GM12891 (cell line): ENCODE data around the gene ZDHHC14.
"Not testable (repeated sequence)": the region's sequence is repeated elsewhere in the genome, so short reads cannot be mapped to it uniquely, and the experiment has no call there.

Source experiments
- DNase-seq: peaks from one replicate; pipeline ENCODE4 v3.0.0; 2011; ENCODE audit warnings: low spot score; ENCODE audit not compliant: insufficient read length
- FAIRE-seq: peaks from 2 replicates; lab custom pipeline; 2011; peaks lifted over from hg19 to GRCh38; lab: Jason Lieb, UNC
- PAX5 ChIP-seq: IDR thresholded peaks from 2 replicates; pipeline ENCODE4 v1.6.1; 2011; ENCODE audit warnings: low read length, moderate library complexity, mild to moderate bottlenecking; ENCODE audit not compliant: insufficient read depth, severe bottlenecking
- POLR2A ChIP-seq: IDR thresholded peaks from 2 replicates; pipeline ENCODE4 v1.6.1; 2011; ENCODE audit warnings: low read depth, low read length, control low read depth
- POLR2AphosphoS5 ChIP-seq: IDR thresholded peaks from 2 replicates; pipeline ENCODE4 v1.6.1; 2011; ENCODE audit warnings: low read depth, low read length, control low read depth
- POU2F2 ChIP-seq: IDR thresholded peaks from 2 replicates; pipeline ENCODE4 v1.6.1; 2011; ENCODE audit warnings: low read depth, mild to moderate bottlenecking, control low read depth, low read length, moderate library complexity
- SPI1 ChIP-seq: IDR thresholded peaks from 2 replicates; pipeline ENCODE4 v1.6.1; 2011; ENCODE audit warnings: low read depth, low read length, control low read depth
- TAF1 ChIP-seq: IDR thresholded peaks from 2 replicates; pipeline ENCODE4 v1.6.1; 2011; ENCODE audit warnings: low read depth, low read length, control low read depth

Gene ZDHHC14

GRCh38 chr6:157379656-157380457 is 1.1 kb upstream of the ZDHHC14 start:
- FAIRE-seq (peak; percentile 92), DNase-seq (peak; percentile 65)
- TF ChIP-seq POLR2AphosphoS5 = no peak
- no peak for TF ChIP-seq POLR2A
- no peak for TF ChIP-seq TAF1
- no peak for TF ChIP-seq POU2F2
- no peak for TF ChIP-seq PAX5
- no peak for TF ChIP-seq SPI1

GRCh38 chr6:157380458-157380778 is 572 bp upstream of the ZDHHC14 start:
- no peak for TF ChIP-seq POU2F2
- no peak for TF ChIP-seq POLR2A
- no peak for TF ChIP-seq SPI1
- TF ChIP-seq POLR2AphosphoS5 = no peak
- FAIRE-seq (no peak), DNase-seq (no peak)

DNA sequence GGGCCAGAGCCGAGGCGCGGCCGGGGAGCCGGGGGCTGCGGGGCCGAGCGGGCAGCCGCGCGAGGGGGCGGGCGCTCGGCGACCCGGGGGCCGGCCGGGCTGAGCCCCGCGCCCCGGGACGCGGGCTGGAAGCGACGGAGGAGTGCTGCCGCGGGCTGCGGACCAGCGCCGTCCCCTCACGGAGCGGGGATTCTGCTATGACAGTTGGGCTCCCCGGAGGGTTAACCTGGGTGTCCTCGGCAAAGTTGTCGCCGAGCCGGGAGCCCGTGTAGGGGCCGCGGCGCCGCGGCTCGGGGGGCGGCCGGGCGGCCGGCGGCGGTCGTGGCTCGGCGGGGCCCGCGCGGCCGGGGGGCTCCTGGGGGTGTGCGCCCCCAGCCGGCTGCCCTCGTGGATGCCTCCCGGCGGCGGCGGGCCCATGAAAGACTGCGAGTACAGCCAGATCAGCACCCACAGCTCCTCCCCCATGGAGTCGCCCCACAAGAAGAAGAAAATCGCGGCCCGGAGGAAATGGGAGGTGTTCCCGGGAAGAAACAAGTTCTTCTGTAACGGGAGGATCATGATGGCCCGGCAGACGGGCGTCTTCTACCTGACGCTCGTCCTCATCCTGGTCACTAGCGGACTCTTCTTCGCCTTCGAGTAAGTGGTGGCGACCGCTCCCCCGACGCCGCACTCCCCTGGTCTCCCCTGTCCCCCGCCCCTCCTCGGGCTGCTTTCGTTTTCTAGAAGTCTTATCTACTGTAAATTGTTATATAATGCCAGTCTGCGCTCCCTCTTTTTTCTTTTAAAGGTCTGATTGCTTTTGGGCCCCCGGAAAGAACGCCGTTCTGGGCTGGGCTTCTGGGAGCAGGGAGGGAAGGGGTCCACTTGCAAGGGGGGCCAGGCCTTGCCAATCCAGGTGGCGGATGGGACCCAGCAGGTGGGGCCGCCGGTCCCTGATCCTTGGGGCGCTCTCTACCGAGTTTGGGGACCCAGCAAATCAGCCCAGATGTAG is 936 bp downstream of the ZDHHC14 start:
- DNase-seq = peak; percentile 48
- TF ChIP-seq SPI1 (no peak), TAF1 (no peak), POLR2A (no peak), POLR2AphosphoS5 (no peak), POU2F2 (no peak), PAX5 (no peak)

DNA sequence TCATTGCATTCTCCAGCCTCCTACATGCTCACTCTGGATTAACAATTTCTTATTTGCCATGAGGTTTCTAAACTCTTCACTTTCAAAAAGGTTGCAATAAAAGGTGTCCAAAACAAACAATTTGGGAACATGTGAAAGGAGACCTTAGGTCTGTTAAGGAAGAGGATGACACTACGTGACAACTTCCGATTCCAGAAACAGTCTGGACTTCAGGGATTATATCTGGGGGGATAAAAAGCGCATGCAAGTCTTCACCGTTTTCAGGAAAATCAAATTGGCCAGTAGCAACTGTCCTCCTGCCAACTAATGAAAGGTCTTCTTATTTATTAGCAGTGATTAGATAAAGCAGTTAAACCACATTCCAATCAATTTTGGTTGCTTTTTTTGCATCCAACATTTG is 1.8 kb downstream of the ZDHHC14 start:
- DNase-seq (no peak), FAIRE-seq (no peak)
- TF ChIP-seq SPI1 (no peak), PAX5 (no peak), POU2F2 (no peak)

More for the DNA sequence above, 936 bp downstream of the ZDHHC14 start:
- FAIRE-seq = no peak

DNA sequence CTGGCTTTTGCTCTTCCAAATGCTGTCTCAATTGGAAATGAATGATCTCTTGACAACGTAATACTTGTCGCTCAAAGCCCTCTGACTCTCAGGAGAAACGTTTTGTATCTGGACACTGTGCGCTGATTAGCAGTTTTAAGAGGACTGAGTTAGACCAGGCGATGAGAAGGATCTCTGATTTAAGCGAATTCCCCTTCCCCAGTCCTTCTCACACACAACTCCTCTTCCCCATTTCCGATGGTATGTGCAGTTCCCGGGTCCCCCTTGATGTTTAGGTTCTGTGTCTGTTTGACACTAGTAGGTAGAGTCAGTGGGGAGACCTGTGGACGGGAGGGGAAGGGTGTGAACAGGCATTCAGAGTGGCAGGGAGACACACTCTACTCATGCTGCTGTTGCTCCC is 2.5 kb downstream of the ZDHHC14 start:
- DNase-seq = no peak
- no peak for TF ChIP-seq PAX5
- TF ChIP-seq POLR2A = no peak
- no peak for FAIRE-seq

DNA sequence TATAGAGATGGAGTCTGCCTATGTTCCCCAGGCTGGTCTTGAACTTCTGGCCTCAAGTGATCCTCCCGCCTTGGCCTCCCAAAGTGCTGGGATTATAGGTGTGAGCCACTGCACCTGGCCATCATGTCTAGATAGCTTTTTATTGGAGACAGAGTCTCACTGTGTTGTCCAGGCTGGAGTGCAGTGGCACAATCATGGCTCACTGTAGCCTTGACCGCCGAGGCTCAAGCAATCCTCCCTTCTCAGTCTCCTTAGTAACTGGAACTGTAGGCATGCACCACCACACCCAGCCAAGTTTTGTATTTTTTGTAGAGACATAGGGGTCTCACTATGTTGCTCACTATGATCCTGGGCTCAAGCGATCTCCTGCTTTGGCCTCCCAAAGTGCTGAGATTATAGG is 4.0 kb downstream of the ZDHHC14 start:
- FAIRE-seq, DNase-seq: not testable (repeated sequence)

DNA sequence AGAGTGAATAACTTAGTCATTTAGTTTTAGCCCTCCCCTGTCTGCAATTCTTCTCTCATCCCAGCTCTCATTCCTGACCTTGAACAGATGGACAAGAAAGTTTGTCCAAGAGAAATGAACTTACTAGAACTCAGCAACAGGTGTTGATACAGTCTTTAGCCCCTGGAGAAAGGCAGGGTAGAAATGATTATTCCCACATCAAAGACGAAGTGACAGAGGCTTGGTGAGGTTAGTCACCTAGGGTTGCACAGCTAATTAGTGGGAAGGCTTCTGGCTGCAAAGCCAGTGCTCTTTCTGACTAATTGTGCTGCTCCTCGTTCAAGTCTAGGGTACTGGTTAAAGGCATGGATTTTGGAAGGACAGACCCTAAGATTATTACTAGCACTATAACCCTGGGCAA is 4.5 kb downstream of the ZDHHC14 start:
- TF ChIP-seq POLR2AphosphoS5 (no peak), TAF1 (no peak), PAX5 (no peak), SPI1 (no peak), POU2F2 (no peak), POLR2A (no peak)
- FAIRE-seq (no peak), DNase-seq (no peak)

DNA sequence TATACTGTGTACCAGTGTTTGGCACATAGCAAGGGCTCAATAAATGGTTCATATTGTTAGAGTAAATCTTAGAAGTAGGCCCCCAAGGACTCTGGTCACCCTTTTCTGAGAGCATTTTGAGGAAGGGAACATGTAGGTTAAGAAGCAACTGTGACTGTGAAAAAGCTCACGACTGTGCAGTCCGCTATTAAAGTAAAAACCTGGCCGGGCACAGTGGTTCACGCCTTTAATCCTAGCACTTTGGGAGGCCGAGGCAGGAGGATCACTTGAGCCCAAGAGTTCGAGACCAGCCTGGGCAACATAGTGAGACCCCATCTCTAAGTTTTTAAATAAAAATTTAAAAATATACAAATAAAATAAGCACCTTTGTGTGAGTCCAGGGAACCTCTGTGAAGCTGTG is 5.0 kb downstream of the ZDHHC14 start:
- TF ChIP-seq SPI1 (no peak), PAX5 (no peak), POLR2A (no peak), POLR2AphosphoS5 (no peak), POU2F2 (no peak), TAF1 (no peak)
- FAIRE-seq = no peak
- DNase-seq = no peak

DNA sequence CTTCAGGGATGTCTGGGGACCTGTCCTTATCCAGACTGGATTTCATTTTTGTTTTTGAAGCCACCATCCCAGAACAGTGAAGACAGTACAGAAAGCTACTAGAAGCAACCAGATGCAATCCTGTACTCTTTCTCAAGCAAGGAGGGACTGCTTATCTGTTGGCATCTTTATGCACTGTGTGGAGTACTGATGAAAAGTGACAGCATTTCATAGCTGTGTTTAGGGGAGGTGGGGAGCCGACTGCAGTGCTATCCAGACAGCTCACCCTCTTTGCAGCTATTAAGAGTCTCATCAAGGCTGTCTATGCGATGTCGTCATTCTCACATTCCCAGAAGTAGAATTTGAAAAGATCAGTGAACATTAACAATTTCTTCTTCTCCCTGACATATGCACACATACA is 5.5 kb downstream of the ZDHHC14 start:
- DNase-seq = no peak
- TF ChIP-seq POLR2AphosphoS5 (no peak), POLR2A (no peak), SPI1 (no peak)
- FAIRE-seq = no peak

DNA sequence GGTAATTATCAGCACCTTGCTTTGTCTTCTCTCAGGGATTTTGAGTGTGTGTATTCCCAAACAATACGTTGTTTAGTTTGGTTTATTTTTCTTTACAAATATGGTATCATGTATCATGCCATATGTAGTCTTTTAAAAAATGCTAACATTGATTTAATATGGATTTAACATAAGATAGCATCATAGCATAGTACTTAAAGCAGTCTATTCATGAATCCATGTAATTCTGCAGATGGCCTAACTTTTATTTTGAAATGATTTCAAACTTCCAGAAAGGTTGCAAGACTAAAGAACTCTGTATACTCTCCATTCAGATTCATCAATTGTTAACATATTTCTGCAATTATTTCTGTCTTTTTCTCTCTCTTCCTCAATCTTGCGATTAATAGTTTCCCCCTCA is 7.9 kb downstream of the ZDHHC14 start:
- no peak for DNase-seq
- TF ChIP-seq POU2F2 (no peak), SPI1 (no peak), POLR2A (no peak), POLR2AphosphoS5 (no peak)
- no peak for FAIRE-seq
